Thyroid gland (tissue), 4 donors: ENCODE data around the gene NTRK2. TPM values are rescaled to one million over a fixed set of nuclear protein-coding genes. Genes with fewer than 3 reads are reported as not detected.

Experiments used
- DNase-seq, 2 donors: peaks; one replicate each; pipeline ENCODE4 v3.0.0-alpha.2; 2019
- H3K27ac ChIP-seq, 3 donors: fragments of 200-600 bp; sonication (generic); 1 replicate in 2 of 3; 2 replicates in 1 of 3; pipeline ENCODE4 v1.5.1; 2016 to 2019; ENCODE audit warnings: mild to moderate bottlenecking in 1 of 3, moderate library complexity in 1 of 3
- H3K27me3 ChIP-seq: fragments of 200-600 bp; sonication (generic); one replicate; pipeline ENCODE4 v1.5.1; 2019
- H3K36me3 ChIP-seq, 2 donors: fragments of 200-600 bp; sonication (generic); one replicate each; pipeline ENCODE4 v1.5.1; 2016 to 2019
- H3K4me1 ChIP-seq, 2 donors: fragments of 200-600 bp; sonication (generic); one replicate each; pipeline ENCODE4 v1.5.1; 2017 to 2019
- H3K4me3 ChIP-seq, 3 donors: fragments of 200-600 bp; sonication (generic); replicated peaks in 1 of 3; 1 replicate in 2 of 3; 2 replicates in 1 of 3; pipeline ENCODE4 v1.5.1; 2016; ENCODE audit warnings: mild to moderate bottlenecking in 1 of 3
- H3K9me3 ChIP-seq: fragments of 200-600 bp; sonication (generic); one replicate; pipeline ENCODE4 v1.5.1; 2017
- CTCF ChIP-seq, 6 experiments: fragments of 200-600 bp in 3 of 6; fragments of 450-650 bp in 3 of 6; sonication (generic) in 3 of 6; IDR thresholded peaks; one replicate each; pipeline ENCODE4 v1.5.1; 2016 to 2019; ENCODE audit warnings: antibody characterized with exemption in 6 of 6, mild to moderate bottlenecking in 2 of 6, inconsistent platforms in 1 of 6, moderate library complexity in 1 of 6
- POLR2A ChIP-seq, 2 donors: fragments of 450-650 bp; IDR thresholded peaks; one replicate each; pipeline ENCODE4 v1.6.1; 2017; ENCODE audit warnings: antibody characterized with exemption in 2 of 2, mild to moderate bottlenecking in 2 of 2, moderate library complexity in 1 of 2
- WGBS, 2 donors: methylation state at CpG; one replicate each; pipeline ENCODE4 v1.1.5; 2017; 5-methylcytosine and 5-hydroxymethylcytosine counted together
- intact Hi-C: fragments of 100-400 bp; cut with DNase I; formaldehyde crosslinking; loops from one replicate; pipeline ENCODE4 v1.15.1; 2023
- total RNA-seq, 4 donors: library from RNA; depleted of rRNA; stranded (reverse); fragments of >200 nt; gene quantifications; one replicate each; pipeline ENCODE4 v1.2.3, GENCODE V29; 2016

Gene NTRK2
- total RNA-seq, 4 donors from 2014 or later: 92.0 to 186 (median 142) TPM

DNA sequence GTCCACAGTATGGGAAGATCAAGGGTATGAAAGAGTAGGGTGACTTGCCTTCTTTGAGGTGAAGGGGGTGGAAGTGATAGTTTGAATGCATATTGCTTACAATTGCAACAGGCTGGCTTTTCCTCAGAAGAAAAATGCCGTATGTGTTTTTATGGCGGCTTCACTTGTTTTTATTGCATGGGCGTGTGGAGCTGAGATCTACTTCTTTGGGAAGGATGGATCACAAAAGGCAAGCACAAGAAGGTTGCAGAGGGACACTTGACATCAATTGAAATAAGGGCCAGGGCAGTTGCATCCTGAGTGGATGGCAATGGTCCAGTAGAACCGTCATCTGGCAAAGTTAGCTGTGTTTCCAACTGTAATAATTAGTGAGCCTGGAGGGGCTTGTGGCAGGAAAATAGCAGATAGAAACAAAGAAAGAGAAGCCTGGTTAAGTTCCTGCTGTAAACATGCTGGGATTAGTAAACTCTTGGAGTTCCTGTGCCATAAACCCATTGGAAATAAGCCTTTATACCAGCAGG is 138.4 kb downstream of the NTRK2 start:
- no peaks in the 10 kb centered on the region for H3K36me3 ChIP-seq
- DNase-seq: peak in 1 of 2 donors; percentile 12
- H3K4me3 ChIP-seq: no peak overlapping the region
- H3K27ac ChIP-seq: no peak overlapping the region
- TF ChIP-seq CTCF (IDR thresholded peaks at IDR 0.05): no peak
- TF ChIP-seq POLR2A (IDR thresholded peaks at IDR 0.05): no peak
- intact Hi-C loops: no loop called here
- H3K4me1 ChIP-seq: peaks cover 17 to 20% of the 10 kb centered on the region in 2 donors
- 50 to 56% methylated on average over 4 of the region's 4 CpGs for WGBS, 2 donors
- no peaks in the 10 kb centered on the region for H3K27me3 ChIP-seq
- H3K9me3 ChIP-seq: no peaks in the 10 kb centered on the region

DNA sequence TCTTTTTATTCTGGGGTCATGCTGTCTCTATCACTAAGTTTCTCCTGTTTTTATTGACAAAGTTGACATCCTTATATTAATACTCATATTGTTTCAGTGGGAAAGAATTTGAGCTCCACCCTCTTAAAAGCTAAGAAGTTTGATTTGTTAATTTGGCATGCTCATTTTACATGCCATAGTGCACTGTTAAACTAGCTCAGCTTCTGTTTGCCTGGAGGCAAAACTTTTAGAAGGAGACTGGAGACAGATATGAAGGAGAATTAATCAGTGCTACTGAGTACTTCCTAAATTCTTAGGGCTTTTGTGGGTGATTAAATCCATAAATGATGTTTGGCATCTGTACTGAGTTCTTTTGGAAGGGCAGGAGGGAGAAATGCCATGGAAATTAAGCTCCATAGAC is 138.9 kb downstream of the NTRK2 start:
- H3K27ac ChIP-seq: no peak overlapping the region
- no peak for DNase-seq
- no peak overlapping the region for H3K4me3 ChIP-seq
- H3K36me3 ChIP-seq: no peaks in the 10 kb centered on the region
- no peaks in the 10 kb centered on the region for H3K27me3 ChIP-seq
- intact Hi-C loops: no loop called here
- peaks cover 17 to 20% of the 10 kb centered on the region in 2 donors for H3K4me1 ChIP-seq
- no peaks in the 10 kb centered on the region for H3K9me3 ChIP-seq
- TF ChIP-seq CTCF (IDR thresholded peaks at IDR 0.05): no peak
- TF ChIP-seq POLR2A (IDR thresholded peaks at IDR 0.05): no peak

- TF ChIP-seq CTCF (IDR thresholded peaks at IDR 0.05) (no peak), POLR2A (IDR thresholded peaks at IDR 0.05) (no peak)
- no peak for DNase-seq
- H3K4me3 ChIP-seq: no peak overlapping the region
- no peaks in the 10 kb centered on the region for H3K9me3 ChIP-seq
- 51 to 57% methylated on average over 4 of the region's 4 CpGs for WGBS, 2 donors
- intact Hi-C loops: no loop called here
- H3K27me3 ChIP-seq: no peaks in the 10 kb centered on the region
- H3K27ac ChIP-seq: no peak overlapping the region
- H3K36me3 ChIP-seq: no peaks in the 10 kb centered on the region
- peaks cover under 1 to 11% of the 10 kb centered on the region in 2 donors for H3K4me1 ChIP-seq
Measured at GRCh38 chr9:84811072-84811750, 141.7 kb downstream of the NTRK2 start.

DNA sequence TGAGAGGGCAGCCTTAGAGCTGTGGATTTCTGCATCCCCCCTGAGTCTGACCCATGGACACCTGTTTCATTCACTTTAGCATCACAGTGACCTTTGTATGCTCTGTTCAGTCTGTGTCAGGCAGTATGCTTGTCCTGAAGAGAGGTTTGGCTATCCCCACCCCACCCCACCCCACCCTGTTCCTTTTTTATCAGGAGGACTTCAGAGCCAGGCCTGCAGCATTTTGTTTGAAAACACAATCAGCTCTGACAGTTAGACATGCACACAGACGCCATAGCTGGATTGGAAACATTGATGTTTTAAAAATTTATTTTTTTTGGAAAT is 142.2 kb downstream of the NTRK2 start:
- intact Hi-C loops: no loop called here
- no peaks in the 10 kb centered on the region for H3K9me3 ChIP-seq
- no peak overlapping the region for H3K4me3 ChIP-seq
- peaks cover 0 to 11% of the 10 kb centered on the region in 2 donors for H3K4me1 ChIP-seq
- no peak overlapping the region for H3K27ac ChIP-seq
- WGBS, 2 donors: 87 to 92% methylated on average over 1 of the region's 1 CpG
- DNase-seq: no peak
- no peaks in the 10 kb centered on the region for H3K36me3 ChIP-seq
- H3K27me3 ChIP-seq: no peaks in the 10 kb centered on the region
- no peak for TF ChIP-seq CTCF (IDR thresholded peaks at IDR 0.05)
- TF ChIP-seq POLR2A (IDR thresholded peaks at IDR 0.05): no peak

DNA sequence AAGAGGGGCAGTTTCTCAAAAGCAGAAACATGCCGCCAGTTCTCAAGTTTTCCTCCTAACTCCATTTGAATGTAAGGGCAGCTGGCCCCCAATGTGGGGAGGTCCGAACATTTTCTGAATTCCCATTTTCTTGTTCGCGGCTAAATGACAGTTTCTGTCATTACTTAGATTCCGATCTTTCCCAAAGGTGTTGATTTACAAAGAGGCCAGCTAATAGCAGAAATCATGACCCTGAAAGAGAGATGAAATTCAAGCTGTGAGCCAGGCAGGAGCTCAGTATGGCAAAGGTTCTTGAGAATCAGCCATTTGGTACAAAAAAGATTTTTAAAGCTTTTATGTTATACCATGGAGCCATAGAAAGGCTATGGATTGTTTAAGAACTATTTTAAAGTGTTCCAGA is 142.8 kb downstream of the NTRK2 start:
- no peak overlapping the region for H3K4me3 ChIP-seq
- H3K27ac ChIP-seq: no peak overlapping the region
- no peaks in the 10 kb centered on the region for H3K9me3 ChIP-seq
- intact Hi-C loops: no loop called here
- H3K4me1 ChIP-seq: peaks cover 0 to 11% of the 10 kb centered on the region in 2 donors
- no peak for DNase-seq
- TF ChIP-seq POLR2A (IDR thresholded peaks at IDR 0.05): no peak
- no peaks in the 10 kb centered on the region for H3K36me3 ChIP-seq
- 89 to 91% methylated on average over 5 of the region's 5 CpGs for WGBS, 2 donors
- no peaks in the 10 kb centered on the region for H3K27me3 ChIP-seq
